HL-60 (cell line): Measurements from ENCODE around the gene DTX3.

Experiments used
- CTCF ChIP-seq: IDR thresholded peaks from one replicate; pipeline ENCODE4 v1.5.1; 2011; ENCODE audit warnings: low read length, control low read depth, inconsistent platforms; ENCODE audit not compliant: insufficient read depth
- POLR2AphosphoS5 ChIP-seq: IDR thresholded peaks from 2 replicates; pipeline ENCODE4 v1.6.1; 2012; ENCODE audit warnings: low read depth

GRCh38 chr12:57606399-57606798, 1.8 kb downstream of the DTX3 start:
- TF ChIP-seq CTCF (no peak), POLR2AphosphoS5 (no peak)
